ENCODE data around the gene PEX11A.

Gene PEX11A

GRCh38 chr15:89674526-89674925 lies 16.0 kb downstream of the PEX11A start:
- no peak for DNase-seq

GRCh38 chr15:89673165-89673512 lies 17.4 kb downstream of the PEX11A start:
- DNase-seq, result no peak

GRCh38 chr15:89672221-89673164 lies 18.1 kb downstream of the PEX11A start:
- no peak for DNase-seq

- no peak for DNase-seq
These were observed 18.9 kb downstream of the PEX11A start for GRCh38 chr15:89671687-89672086.

GRCh38 chr15:89670971-89671560 lies 19.5 kb downstream of the PEX11A start:
- no peak for DNase-seq

- no peak for DNase-seq
These were observed 20.6 kb downstream of the PEX11A start for GRCh38 chr15:89669941-89670340.

DNA sequence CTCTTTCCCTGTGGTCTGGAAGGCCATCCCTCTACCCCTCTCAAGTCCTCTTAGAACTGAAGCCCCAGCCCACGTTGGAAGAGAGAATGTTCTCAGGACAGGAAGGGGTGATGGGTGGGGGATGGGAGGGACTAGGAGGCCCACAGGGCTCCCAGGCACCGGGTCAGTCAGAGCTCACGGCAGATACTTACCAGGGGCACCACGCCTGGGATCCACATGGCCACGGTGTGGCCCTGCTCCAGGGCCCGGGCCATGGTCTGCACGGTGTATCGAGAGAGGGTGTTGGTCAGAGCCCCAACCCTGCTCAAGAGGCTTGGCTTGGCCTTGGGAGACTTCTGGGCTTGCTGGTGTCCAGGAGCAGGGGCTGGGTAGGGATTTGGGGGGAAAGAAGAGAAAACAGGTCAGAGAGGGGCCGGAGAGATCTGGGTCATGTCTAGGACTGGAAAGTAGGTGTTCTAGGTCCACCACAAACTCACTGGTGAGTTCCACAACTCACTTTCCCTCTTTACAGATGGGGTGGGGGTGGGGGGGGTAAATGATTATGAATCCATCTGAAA lies 21.2 kb downstream of the PEX11A start:
- no peak for DNase-seq

GRCh38 chr15:89668171-89668570 lies 22.4 kb downstream of the PEX11A start:
- no peak for DNase-seq

DNA sequence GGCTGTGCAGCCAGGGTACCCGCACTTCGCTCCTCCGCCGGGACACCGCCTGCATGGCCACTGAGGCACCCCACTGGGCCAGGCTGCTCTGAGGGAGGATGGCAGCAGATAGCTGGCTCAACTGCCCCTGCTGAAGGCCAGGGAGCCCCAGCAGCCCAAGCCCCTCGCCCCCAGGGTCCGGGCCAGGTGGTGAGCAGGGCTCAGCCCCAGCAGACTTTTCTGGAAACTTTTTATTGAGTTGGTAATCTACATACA lies 22.9 kb downstream of the PEX11A start:
- no peak for DNase-seq

- no peak for DNase-seq
These were observed 23.5 kb downstream of the PEX11A start for GRCh38 chr15:89666858-89667705.

GRCh38 chr15:89666184-89666857 lies 24.2 kb downstream of the PEX11A start:
- DNase-seq, result no peak

DNA sequence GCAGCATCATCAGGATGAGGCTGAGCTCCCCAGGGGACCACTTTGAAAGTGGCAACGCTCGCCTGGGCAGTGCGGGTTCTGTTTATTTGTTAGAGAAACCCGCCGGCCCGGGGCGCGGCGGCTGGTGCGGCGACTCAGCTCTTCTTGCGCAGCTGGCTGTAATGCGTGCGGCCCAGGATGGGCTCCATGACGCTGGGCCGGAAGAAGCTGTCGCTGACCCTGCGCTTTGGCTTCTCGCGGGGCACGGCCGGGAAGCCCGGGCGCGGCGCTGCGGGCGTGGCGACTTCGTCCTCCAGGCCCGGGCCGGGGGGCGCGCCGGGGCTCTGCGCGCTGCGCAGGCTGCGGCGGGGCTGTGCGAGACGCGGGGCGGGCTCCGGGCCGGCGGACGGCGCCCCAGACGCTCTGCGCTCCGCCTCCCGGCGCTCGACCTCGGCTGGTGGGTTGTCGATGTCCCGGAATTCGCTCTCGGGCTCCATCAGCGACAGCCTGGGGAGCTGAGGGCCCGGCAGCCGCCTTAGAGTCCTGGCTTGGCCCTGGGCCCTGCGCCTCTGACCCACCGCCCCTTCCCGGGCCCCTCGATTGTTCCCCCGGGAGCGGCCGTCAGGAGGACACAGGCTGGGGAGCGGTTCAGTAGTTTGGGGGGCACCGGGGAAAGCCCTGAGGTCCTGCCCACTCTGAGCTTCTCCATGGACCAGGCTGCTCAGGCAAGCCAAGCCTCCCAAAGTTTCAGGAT lies 24.9 kb downstream of the PEX11A start:
- no peak for DNase-seq

- no peak for DNase-seq
These were observed 25.9 kb downstream of the PEX11A start for GRCh38 chr15:89664441-89665350.

DNA sequence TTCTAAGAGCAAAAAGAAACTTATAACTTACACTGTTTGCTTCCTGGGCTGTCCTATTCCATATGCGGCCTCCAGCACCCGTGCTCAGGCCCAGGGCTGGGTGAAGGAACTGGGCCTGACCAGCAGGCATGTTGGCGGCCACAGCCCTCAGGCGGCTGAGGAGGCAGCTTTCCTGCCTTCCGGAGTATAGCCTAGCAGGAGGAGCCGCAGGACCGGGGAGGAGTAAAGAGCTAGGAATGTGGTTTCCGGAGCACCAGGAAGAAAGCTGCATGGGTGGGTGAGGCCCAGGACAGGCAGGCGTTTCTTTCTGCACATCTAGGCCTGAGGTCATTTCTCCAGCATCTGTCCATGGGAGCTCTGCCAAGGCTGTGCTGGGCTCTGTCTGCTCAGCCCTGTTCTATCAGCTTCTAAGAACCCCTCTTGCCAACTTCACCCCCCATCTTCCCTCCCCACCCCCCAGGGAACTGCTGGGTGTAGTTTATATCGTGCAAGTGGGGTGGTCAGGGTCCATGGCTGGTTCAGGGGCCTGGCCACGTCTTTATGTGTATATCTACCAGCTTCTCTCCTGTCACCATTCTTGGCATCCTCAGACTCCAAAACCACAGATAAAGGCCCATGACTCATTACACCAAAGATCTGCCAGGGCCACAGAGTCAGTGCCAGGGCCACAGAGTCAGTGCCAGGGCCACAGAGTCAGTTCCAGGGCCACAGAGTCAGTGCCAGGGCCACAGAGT lies 27.5 kb downstream of the PEX11A start:
- DNase-seq, result no peak

DNA sequence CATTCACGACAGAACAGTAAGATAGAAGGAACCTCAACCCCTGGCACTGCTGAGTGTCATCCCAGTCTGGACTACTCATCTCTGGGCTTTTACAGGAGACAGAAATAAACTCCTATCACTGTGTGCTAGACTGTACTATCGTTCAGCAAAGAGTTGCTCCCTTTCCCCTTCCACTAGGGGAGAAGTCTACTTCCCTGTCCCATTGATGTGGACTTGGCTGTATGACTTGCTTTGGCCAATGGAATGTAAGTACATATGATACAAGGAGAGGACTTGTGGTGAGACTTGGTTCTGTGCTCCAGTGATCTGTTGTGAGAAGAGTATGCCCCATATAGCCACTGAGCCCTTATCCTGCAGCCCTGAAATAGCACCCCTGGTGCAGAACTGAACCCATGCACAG lies 30.0 kb downstream of the PEX11A start:
- DNase-seq, result no peak

DNA sequence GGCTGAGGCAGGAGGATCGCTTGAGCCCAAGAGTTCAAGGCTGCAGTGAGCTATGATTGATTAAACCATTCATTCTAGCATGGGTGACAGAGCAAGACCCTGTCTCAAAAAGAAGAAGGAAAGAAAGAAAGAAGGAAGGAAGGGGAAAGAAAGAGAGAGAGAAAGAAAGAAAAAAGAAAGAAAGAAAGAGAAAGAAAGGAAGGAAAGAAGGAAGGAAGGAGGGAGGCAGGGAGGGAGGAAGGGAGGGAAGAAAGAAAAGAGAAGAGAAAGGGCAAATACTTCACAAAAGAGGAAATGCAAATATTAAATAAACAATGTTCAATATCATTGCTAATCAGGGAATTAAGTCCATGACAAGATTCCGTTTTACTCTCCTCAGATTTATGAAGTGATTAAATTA lies 31.3 kb downstream of the PEX11A start:
- DNase-seq, result no peak

- DNase-seq, result no peak
These were observed 32.8 kb downstream of the PEX11A start for GRCh38 chr15:89657686-89658200.

- no peak for DNase-seq
These were observed 34.3 kb downstream of the PEX11A start for GRCh38 chr15:89656116-89656815.

Measured in CD4-positive, alpha-beta T cell treated with Interferon alpha-2 for 1 hour (primary cell).